Tibial nerve (tissue), 4 donors: ENCODE measurements around the gene WDR82. TPM values are rescaled to one million over a fixed set of nuclear protein-coding genes. Genes with fewer than 3 reads are reported as not detected.

Source experiments
- DNase-seq, 2 donors: peaks; one replicate each; pipeline ENCODE4 v3.0.0-alpha.2; 2019; ENCODE audit warnings: low spot score in 2 of 2
- H3K27ac ChIP-seq, 4 donors: fragments of 200-600 bp; sonication (generic) in 3 of 4; one replicate each; pipeline ENCODE4 v1.5.1; 2017 to 2019; ENCODE audit warnings: mild to moderate bottlenecking in 1 of 4
- H3K27me3 ChIP-seq, 2 donors: fragments of 200-600 bp; sonication (generic) in 1 of 2; one replicate each; pipeline versions ENCODE4 v1.5.1 to v1.6.0; 2017 to 2019
- H3K36me3 ChIP-seq, 3 donors: fragments of 200-600 bp; sonication (generic); one replicate each; pipeline ENCODE4 v1.5.1; 2018 to 2019
- H3K4me1 ChIP-seq, 4 donors: fragments of 200-600 bp; sonication (generic) in 3 of 4; one replicate each; pipeline ENCODE4 v1.5.1; 2017 to 2019
- H3K4me3 ChIP-seq, 4 donors: fragments of 200-600 bp; sonication (generic) in 3 of 4; one replicate each; pipeline ENCODE4 v1.5.1; 2017 to 2019; ENCODE audit warnings: mild to moderate bottlenecking in 1 of 4, moderate library complexity in 1 of 4
- H3K9me3 ChIP-seq, 4 donors: fragments of 200-600 bp; sonication (generic) in 3 of 4; one replicate each; pipeline ENCODE4 v1.5.1; 2017 to 2019
- EP300 ChIP-seq, 2 donors: sonication (generic); formaldehyde crosslinking; IDR thresholded peaks; one replicate each; pipeline ENCODE4 v1.6.1; 2017; ENCODE audit warnings: antibody characterized with exemption in 2 of 2, mild to moderate bottlenecking in 1 of 2
- POLR2A ChIP-seq, 2 donors: fragments of 450-650 bp; IDR thresholded peaks; one replicate each; pipeline ENCODE4 v1.6.1; 2017; ENCODE audit warnings: antibody characterized with exemption in 2 of 2, mild to moderate bottlenecking in 2 of 2, moderate library complexity in 2 of 2
- WGBS, 2 donors: methylation state at CpG; one replicate each; pipeline ENCODE4 v1.1.5; 2018; 5-methylcytosine and 5-hydroxymethylcytosine counted together
- total RNA-seq, 4 donors: library from RNA; depleted of rRNA; stranded (reverse); fragments of >200 nt; gene quantifications; one replicate each; pipeline ENCODE4 v1.1.0, GENCODE V29; 2016
- TF ChIP-seq, protein P1 (sequence below), 5 experiments: fragments of 200-600 bp in 3 of 5; fragments of 450-650 bp in 2 of 5; sonication (generic) in 3 of 5; IDR thresholded peaks; one replicate each; pipeline ENCODE4 v1.5.1; 2016 to 2019; ENCODE audit warnings: antibody characterized with exemption in 5 of 5, mild to moderate bottlenecking in 3 of 5, moderate library complexity in 2 of 5

The WDR82 gene
- total RNA-seq, 4 donors from 2014 or later: 42.1 to 52.9 (median 48.6) TPM

DNA sequence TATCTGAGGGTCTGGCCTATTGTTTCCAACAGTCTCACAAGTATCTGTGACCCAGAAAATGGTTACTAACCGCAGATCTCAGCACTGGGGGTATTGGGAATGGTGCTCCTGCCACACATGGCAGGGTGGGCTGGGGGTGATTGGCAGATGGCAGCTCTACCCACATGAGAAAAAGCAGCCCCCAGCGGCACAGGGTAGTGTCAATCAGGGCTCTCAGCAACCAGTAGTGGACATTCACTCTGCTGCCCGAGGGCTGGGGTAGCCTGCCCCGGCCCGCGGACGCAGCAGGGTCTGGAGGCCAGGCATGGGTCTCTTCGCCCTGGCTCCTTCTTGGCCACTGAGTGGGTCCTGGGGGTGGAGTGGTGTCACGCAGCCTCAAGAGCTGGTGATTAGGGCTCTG lies 46.2 kb upstream of the WDR82 start:
- Histone ChIP-seq H3K4me1 (peaks cover 0 to 4% (median 0%) of the 10 kb centered on the region in 4 donors), H3K9me3 (no peaks in the 10 kb centered on the region), H3K4me3 (no peak overlapping the region), H3K36me3 (peaks cover 0 to 27% (median 0%) of the 10 kb centered on the region in 3 donors), H3K27me3 (no peaks in the 10 kb centered on the region), H3K27ac (no peak overlapping the region)
- WGBS, 2 donors: 85 to 96% methylated on average over 4 to 9 of the region's 9 CpGs
- TF ChIP-seq EP300 (IDR thresholded peaks at IDR 0.05): no peak
- TF ChIP-seq, protein P1, sequence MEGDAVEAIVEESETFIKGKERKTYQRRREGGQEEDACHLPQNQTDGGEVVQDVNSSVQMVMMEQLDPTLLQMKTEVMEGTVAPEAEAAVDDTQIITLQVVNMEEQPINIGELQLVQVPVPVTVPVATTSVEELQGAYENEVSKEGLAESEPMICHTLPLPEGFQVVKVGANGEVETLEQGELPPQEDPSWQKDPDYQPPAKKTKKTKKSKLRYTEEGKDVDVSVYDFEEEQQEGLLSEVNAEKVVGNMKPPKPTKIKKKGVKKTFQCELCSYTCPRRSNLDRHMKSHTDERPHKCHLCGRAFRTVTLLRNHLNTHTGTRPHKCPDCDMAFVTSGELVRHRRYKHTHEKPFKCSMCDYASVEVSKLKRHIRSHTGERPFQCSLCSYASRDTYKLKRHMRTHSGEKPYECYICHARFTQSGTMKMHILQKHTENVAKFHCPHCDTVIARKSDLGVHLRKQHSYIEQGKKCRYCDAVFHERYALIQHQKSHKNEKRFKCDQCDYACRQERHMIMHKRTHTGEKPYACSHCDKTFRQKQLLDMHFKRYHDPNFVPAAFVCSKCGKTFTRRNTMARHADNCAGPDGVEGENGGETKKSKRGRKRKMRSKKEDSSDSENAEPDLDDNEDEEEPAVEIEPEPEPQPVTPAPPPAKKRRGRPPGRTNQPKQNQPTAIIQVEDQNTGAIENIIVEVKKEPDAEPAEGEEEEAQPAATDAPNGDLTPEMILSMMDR (IDR thresholded peaks at IDR 0.05): no peak
- no peak for TF ChIP-seq POLR2A (IDR thresholded peaks at IDR 0.05)
- no peak for DNase-seq

DNA sequence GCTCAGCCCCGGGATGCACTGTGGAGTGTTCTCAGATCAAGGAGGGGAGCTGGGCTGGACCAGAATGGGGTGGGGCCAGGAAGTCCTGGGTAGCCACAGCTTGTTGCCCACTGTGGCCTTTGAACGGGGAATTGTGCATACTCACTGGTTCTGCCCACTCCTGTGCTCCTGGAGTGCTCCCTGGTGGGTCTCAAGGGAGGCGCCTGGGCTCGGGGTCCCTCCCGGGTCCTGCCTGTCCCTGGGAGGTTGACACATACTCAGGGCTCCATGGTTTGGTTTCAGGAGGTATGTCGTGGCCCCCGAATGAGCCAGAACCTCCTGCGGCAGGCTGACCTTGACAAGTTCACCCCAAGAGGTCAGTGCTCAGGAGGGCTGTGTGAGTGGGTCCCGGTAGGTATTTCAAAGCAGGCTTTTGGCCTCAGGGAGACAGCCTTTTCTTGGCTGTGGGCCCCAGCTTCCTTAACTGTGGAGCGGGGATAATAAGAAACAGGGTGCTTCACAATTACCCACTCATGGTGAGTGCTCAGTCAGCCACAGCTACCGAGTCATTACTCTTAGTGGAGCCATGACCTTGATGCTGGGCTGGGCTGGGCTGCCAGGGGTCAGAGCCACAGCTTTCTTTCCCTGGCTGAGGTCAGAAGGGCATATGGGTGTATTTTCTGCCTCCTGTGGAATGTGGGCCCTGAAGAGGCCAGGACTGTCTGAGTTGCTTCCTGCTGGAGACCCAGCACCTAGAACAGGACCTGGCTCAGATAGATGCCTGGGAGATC lies 45.3 kb upstream of the WDR82 start:
- Histone ChIP-seq H3K27ac (no peak overlapping the region), H3K4me1 (peaks cover 0 to 4% (median 0%) of the 10 kb centered on the region in 4 donors), H3K9me3 (no peaks in the 10 kb centered on the region), H3K27me3 (no peaks in the 10 kb centered on the region), H3K4me3 (no peak overlapping the region), H3K36me3 (peaks cover 0 to 26% (median 0%) of the 10 kb centered on the region in 3 donors)
- no peak for TF ChIP-seq POLR2A (IDR thresholded peaks at IDR 0.05)
- TF ChIP-seq EP300 (IDR thresholded peaks at IDR 0.05): no peak
- TF ChIP-seq, protein P1 (IDR thresholded peaks at IDR 0.05): no peak
- DNase-seq: no peak
- WGBS, 2 donors: 52 to 59% methylated on average over 11 of the region's 11 CpGs

DNA sequence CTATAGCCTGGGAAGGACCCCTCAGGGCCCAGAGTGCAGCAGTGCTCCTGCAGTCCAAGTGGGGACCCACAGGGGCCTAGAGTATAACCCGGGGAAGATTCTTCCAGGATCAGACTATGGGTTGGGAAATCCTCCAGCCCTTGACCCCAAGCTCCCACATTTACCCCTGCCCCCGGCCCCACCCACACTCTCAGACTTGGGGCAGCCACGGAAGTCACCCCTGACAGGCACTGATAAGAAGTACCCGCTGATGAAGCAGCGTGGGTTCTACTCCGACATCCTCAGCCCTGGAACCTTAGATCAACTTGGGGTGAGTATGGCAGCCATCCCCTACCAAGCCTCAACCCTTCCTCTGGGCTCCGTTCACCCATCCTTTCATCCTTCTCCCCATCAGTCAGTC lies 44.0 kb upstream of the WDR82 start:
- H3K9me3 ChIP-seq: no peaks in the 10 kb centered on the region
- no peak overlapping the region for H3K27ac ChIP-seq
- TF ChIP-seq EP300 (IDR thresholded peaks at IDR 0.05): no peak
- TF ChIP-seq POLR2A (IDR thresholded peaks at IDR 0.05): no peak
- H3K4me3 ChIP-seq: no peak overlapping the region
- H3K27me3 ChIP-seq: peaks cover 0 to 5% of the 10 kb centered on the region in 2 donors
- H3K4me1 ChIP-seq: peaks cover 0 to 10% (median 6%) of the 10 kb centered on the region in 4 donors
- 88 to 89% methylated on average over 6 to 7 of the region's 7 CpGs for WGBS, 2 donors
- H3K36me3 ChIP-seq: peaks cover 0 to 14% (median 0%) of the 10 kb centered on the region in 3 donors
- no peak for DNase-seq

DNA sequence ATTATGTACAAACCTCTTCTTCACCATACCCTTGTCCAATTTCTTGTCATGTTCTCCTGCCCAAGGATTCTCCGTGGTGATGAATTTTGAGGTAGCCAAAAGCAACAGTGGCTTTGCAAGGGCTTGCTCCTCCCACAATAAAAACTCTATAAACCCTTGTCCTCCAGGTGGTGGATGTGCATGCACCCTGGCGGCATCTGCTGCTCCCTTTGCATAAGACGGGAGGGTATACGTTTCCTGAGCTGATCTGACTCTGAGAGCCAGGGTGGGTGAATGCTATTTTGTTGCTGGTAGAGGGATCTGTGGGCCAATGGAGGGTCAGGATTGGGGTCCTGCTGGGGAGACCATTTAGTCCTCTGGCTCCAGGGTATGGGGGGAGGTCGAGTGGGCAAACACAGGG lies 43.0 kb upstream of the WDR82 start:
- peaks cover 0 to 15% (median 9%) of the 10 kb centered on the region in 4 donors for H3K4me1 ChIP-seq
- no peak overlapping the region for H3K27ac ChIP-seq
- DNase-seq: no peak
- H3K4me3 ChIP-seq: no peak overlapping the region
- no peaks in the 10 kb centered on the region for H3K9me3 ChIP-seq
- peaks cover 0 to 5% (median 0%) of the 10 kb centered on the region in 3 donors for H3K36me3 ChIP-seq
- 77 to 82% methylated on average over 5 of the region's 5 CpGs for WGBS, 2 donors
- H3K27me3 ChIP-seq: peaks cover 0 to 5% of the 10 kb centered on the region in 2 donors
- TF ChIP-seq POLR2A (IDR thresholded peaks at IDR 0.05) (no peak), EP300 (IDR thresholded peaks at IDR 0.05) (no peak)
- TF ChIP-seq, protein P1 (IDR thresholded peaks at IDR 0.05): no peak

DNA sequence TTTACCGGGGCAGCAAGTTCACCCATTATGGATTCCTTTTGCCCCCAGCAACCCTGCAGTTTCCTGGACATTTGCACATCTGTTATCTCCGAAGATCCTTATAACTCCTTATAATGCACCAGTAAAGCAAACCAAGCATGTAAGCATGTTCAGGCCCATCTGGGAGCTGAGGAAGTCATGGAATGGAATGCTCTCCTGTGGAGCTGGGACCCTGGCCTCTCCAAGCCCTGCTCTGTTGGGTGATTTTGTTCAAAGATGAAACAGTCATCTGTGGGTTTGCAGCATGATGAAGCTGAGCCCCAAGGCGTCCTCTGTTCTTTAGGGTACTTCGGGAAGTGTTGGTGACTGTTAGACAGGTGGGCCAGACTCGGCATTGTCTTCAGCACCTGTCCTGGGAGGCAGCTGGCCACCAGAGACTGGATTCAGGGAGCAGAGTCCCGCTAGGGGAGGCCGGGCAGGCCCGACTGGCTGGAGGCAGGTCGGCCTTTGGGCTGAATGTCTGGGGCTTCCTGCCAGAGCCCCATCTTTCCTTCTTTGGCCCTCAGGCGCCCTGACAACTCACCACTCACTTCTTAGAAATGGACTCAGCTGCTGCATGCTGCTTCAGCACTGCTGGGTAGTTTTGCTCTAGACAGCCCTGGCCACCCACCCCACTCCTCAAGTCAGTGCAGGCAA lies 41.6 kb upstream of the WDR82 start:
- WGBS, 2 donors: 68 to 84% methylated on average over 6 to 9 of the region's 10 CpGs
- no peak overlapping the region for H3K27ac ChIP-seq
- no peaks in the 10 kb centered on the region for H3K9me3 ChIP-seq
- no peak overlapping the region for H3K4me3 ChIP-seq
- TF ChIP-seq, protein P1 (IDR thresholded peaks at IDR 0.05): no peak
- H3K36me3 ChIP-seq: peaks cover 0 to 5% (median 0%) of the 10 kb centered on the region in 3 donors
- H3K4me1 ChIP-seq: peaks cover 0 to 15% (median 9%) of the 10 kb centered on the region in 4 donors
- H3K27me3 ChIP-seq: peaks cover 0 to 5% of the 10 kb centered on the region in 2 donors
- DNase-seq: no peak
